GM21717 (cell line): ENCODE results near the gene FAM13A.

Experiments used
- ATAC-seq: cut with Tn5 transposase; IDR thresholded peaks from one replicate; pipeline ENCODE4 v1.9.1; 2021; ENCODE audit warnings: mild to moderate bottlenecking, moderate library complexity; ENCODE audit not compliant: unreplicated experiment

Gene FAM13A

DNA sequence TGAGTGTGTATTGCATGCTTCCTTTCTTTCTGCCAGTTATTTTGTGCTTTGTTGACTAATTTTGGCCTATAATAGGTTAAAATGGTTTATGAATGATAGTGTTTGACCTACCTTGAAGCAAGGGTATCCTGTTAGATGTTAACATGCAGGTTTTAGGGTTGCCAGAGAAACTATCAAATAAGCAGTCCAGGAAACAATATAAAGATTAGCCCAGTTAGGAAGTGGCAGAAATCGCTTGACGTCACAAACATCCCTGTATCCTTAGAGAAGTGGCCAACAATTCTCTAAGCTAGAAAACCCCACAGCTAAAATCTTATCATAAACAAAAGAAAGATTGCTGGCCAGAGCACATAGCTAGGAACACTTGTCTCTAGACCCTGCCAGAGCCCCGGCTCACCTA, 363.2 kb downstream of the FAM13A start:
- ATAC-seq: no peak

DNA sequence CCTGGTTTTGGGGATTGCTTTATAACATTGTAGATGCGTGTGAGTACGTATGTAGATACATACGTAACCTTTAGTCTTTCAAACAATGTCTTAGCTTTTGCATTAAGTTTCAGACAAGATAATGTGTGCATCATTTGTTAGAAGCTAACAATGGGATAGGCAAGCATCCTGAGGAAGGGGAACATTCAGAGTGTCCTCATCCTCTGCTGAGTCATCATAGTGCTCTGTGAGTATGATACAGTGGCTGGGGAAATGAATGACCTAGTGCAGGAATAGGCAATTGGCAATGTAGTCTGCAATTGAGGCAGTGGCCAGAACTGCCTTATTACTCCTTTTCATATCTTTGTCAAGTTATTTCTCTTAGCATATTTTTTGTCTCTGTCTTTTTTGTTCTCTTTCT, 366.6 kb downstream of the FAM13A start:
- ATAC-seq: no peak

DNA sequence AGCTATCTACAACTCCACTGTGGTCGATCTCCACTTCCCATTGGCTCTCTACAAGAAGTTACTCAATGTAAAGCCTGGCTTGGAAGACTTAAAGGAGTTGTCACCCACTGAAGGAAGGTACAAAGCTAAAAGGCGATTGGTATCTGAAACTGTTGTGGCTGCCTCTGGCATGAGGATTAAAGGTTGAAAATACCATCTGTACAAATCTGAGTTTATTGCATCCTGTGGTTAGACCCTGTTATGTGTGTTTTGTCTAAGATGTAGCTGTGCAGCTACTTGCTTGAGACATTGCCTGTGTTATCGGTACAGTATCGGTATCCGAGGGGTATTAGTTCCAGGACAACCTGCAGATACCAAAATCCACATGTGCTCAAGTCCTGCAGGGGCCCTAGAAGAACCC, 375.8 kb downstream of the FAM13A start:
- no peak for ATAC-seq
